Karpas-422 (cell line): Measurements from ENCODE around the gene ATP4B. TPM values are rescaled to one million over a fixed set of nuclear protein-coding genes. Genes with fewer than 3 reads are reported as not detected.

Source experiments
- DNase-seq: peaks from one replicate; pipeline ENCODE4 v3.0.0-alpha.2; 2015
- H2AFZ ChIP-seq: fragments of 200-600 bp; sonication (generic); 2 replicates; pipeline ENCODE4 v1.6.1; 2014; ENCODE audit warnings: antibody characterized with exemption, low read length, mixed read lengths
- H3K27ac ChIP-seq: fragments of 200-600 bp; sonication (generic); 2 replicates; pipeline ENCODE4 v1.5.1; 2014; ENCODE audit warnings: mild to moderate bottlenecking, low read length, moderate library complexity
- H3K27me3 ChIP-seq: fragments of 200-600 bp; sonication (generic); 2 replicates; pipeline ENCODE4 v1.6.1; 2014; ENCODE audit warnings: low read length, mixed read lengths
- H3K36me3 ChIP-seq: fragments of 200-600 bp; sonication (generic); 2 replicates; pipeline ENCODE4 v1.6.1; 2014; ENCODE audit warnings: low read length, mixed read lengths; ENCODE audit not compliant: insufficient read depth
- H3K4me1 ChIP-seq: fragments of 200-600 bp; sonication (generic); 2 replicates; pipeline ENCODE4 v1.6.1; 2014; ENCODE audit warnings: mild to moderate bottlenecking, low read length, mixed read lengths
- H3K4me2 ChIP-seq: fragments of 200-600 bp; sonication (generic); 2 replicates; pipeline ENCODE4 v1.6.1; 2014; ENCODE audit warnings: low read length, low read depth, mild to moderate bottlenecking; ENCODE audit not compliant: poor library complexity, severe bottlenecking
- H3K4me3 ChIP-seq: fragments of 200-600 bp; sonication (generic); 2 replicates; pipeline ENCODE4 v1.5.1; 2014; ENCODE audit warnings: mild to moderate bottlenecking, antibody characterized with exemption, low read length, mixed read lengths
- H3K79me2 ChIP-seq: fragments of 200-600 bp; sonication (generic); 2 replicates; pipeline ENCODE4 v1.6.1; 2014; ENCODE audit warnings: mild to moderate bottlenecking, low read length, mixed read lengths
- H3K9ac ChIP-seq: fragments of 200-600 bp; sonication (generic); 2 replicates; pipeline ENCODE4 v1.6.0; 2014; ENCODE audit warnings: low read length
- H3K9me2 ChIP-seq: fragments of 200-600 bp; sonication (generic), shearing (Covaris generic); replicated peaks from 2 replicates; pipeline ENCODE4 v1.6.0; 2014; ENCODE audit warnings: mild to moderate bottlenecking, low read length, moderate library complexity; ENCODE audit not compliant: insufficient read depth
- H3K9me3 ChIP-seq: fragments of 300-700, 200-600 bp; sonication (generic); 2 replicates; pipeline ENCODE4 v1.6.1; 2014; ENCODE audit warnings: low read length, mixed read lengths
- H4K20me1 ChIP-seq: fragments of 200-600 bp; sonication (generic); 2 replicates; pipeline ENCODE4 v1.6.1; 2014; ENCODE audit warnings: mild to moderate bottlenecking, antibody characterized with exemption, low read length, low read depth; ENCODE audit not compliant: insufficient read depth
- total RNA-seq: library from RNA; depleted of rRNA; stranded (reverse); fragments of >200 nt; shearing (Covaris generic); gene quantifications from 2 replicates; pipeline ENCODE4 v1.2.3, GENCODE V29; 2014; ENCODE audit warnings: low replicate concordance

Gene ATP4B
- total RNA-seq, 1 experiment from 2014 or later: not detected

DNA sequence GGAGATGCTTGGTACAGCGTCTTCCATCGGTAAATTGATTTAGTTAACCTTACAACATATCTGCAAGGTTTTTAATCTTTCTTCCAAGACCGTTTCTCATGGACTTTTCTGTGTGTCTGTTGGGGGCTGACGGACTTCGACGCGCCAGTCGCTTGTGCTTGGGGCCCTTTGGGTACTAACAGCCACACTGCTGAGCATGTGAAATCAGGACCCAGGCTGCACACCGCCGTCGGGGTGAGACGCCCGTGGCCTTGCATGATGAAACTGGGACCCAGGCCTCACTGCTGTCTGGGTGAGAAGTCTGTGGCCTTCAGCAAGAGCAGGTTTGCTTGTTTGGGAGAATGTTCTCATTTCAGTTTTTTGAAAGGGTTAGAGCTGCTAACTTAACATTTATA lies 9.8 kb downstream of the ATP4B start:
- Histone ChIP-seq H3K27me3 (no peaks in the 10 kb centered on the region), H3K79me2 (no peaks in the 10 kb centered on the region), H3K9me3 (no peaks in the 10 kb centered on the region), H3K4me1 (no peaks in the 10 kb centered on the region), H4K20me1 (no peaks in the 10 kb centered on the region), H3K4me3 (no peak overlapping the region), H2AFZ (no peak overlapping the region), H3K36me3 (no peaks in the 10 kb centered on the region; the same call in 1 of the 2 replicates), H3K4me2 (no peak overlapping the region), H3K27ac (no peak overlapping the region), H3K9ac (no peak overlapping the region), H3K9me2 (no peaks in the 10 kb centered on the region)
- no peak for DNase-seq

DNA sequence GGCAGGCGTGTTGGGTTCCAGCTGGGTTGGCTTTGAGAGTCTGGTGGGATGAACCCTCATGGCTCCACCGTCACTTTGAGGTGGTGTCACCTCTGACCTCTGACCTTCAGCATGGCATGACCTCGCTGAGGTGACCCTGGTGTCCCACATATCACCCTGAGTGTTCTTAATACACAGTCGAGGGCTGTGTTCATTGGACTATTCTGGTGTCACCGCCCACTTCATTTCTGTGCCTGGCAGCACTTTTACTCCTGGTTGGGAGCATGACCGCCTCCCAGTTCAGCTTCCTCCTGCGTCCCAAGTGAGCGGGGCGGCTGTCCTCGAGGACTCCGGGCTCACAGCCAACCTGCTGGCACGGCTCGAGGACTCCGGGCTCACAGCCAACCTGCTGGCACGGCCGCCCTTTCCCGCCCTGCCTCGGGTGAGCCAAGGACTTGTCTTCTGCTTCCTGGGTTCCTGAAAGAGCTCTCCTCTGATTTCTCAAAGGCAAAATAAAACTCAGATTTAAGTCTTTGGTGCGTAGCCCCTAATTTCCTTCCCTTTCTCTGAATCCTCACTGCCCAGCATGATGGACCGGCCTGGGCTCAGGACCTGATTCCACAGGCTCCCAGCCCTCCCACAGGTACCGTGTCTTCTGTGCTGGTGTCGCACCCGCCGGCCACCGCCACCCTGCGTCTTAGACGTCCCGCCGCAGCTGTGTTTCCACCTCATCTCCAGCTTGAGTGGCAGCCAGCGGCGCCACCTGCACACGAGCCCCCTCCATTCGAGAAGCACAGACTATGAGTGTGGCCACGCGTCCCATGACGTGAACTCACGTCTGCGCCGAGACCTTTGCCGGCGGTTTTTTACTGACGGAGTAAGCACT lies 10.4 kb downstream of the ATP4B start:
- H3K9me2 ChIP-seq: no peaks in the 10 kb centered on the region
- no peaks in the 10 kb centered on the region; the same call in 1 of the 2 replicates for H3K36me3 ChIP-seq
- no peak overlapping the region for H2AFZ ChIP-seq
- H3K79me2 ChIP-seq: no peaks in the 10 kb centered on the region
- no peaks in the 10 kb centered on the region for H4K20me1 ChIP-seq
- no peaks in the 10 kb centered on the region for H3K9me3 ChIP-seq
- H3K4me2 ChIP-seq: no peak overlapping the region
- DNase-seq: no peak
- no peak overlapping the region for H3K4me3 ChIP-seq
- H3K27me3 ChIP-seq: no peaks in the 10 kb centered on the region
- no peak overlapping the region for H3K27ac ChIP-seq
- H3K9ac ChIP-seq: no peak overlapping the region
- no peaks in the 10 kb centered on the region for H3K4me1 ChIP-seq

- no peak overlapping the region for H3K9ac ChIP-seq
These were observed 11.1 kb downstream of the ATP4B start for GRCh38 chr13:113646921-113647340.

GRCh38 chr13:113646376-113646775 lies 11.6 kb downstream of the ATP4B start:
- Histone ChIP-seq H3K27ac (no peak overlapping the region), H3K9me3 (no peaks in the 10 kb centered on the region), H3K4me1 (no peaks in the 10 kb centered on the region), H4K20me1 (no peaks in the 10 kb centered on the region), H3K79me2 (no peaks in the 10 kb centered on the region), H3K9me2 (no peaks in the 10 kb centered on the region), H3K9ac (no peak overlapping the region), H3K4me2 (no peak overlapping the region), H3K27me3 (no peaks in the 10 kb centered on the region), H3K4me3 (no peak overlapping the region), H2AFZ (no peak overlapping the region), H3K36me3 (peaks cover 8% of the 10 kb centered on the region; the same call in 1 of the 2 replicates)
- DNase-seq: no peak

More at GRCh38 chr13:113646921-113647340, 11.1 kb downstream of the ATP4B start:
- Histone ChIP-seq H3K4me2 (no peak overlapping the region), H2AFZ (no peak overlapping the region), H3K4me1 (no peaks in the 10 kb centered on the region), H3K79me2 (no peaks in the 10 kb centered on the region), H3K27ac (no peak overlapping the region), H3K4me3 (no peak overlapping the region), H3K9me2 (no peaks in the 10 kb centered on the region), H3K36me3 (peaks cover 4% of the 10 kb centered on the region; the same call in 1 of the 2 replicates), H3K27me3 (no peaks in the 10 kb centered on the region), H4K20me1 (no peaks in the 10 kb centered on the region), H3K9me3 (no peaks in the 10 kb centered on the region)
- no peak for DNase-seq

DNA sequence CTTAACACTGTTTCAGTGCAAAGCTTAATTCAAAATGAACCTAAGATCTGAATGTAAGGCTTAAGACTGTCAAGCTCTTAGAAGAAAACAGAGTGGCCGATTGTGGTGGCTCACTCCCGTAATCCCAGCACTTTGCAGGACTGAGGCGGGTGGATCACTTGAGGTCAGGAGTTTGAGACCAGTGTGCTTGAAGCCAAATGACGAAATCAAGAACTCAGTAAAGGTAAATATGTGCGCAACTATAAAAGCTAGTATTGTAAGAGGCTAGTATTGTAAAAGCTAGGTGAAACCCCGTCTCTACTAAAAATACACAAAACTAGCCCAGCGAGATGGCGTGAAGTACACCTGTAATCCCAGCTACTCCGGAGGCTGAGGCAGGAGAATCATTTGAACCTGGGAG lies 12.7 kb downstream of the ATP4B start:
- H3K79me2 ChIP-seq: no peaks in the 10 kb centered on the region
- no peak overlapping the region for H3K9ac ChIP-seq
- no peak for DNase-seq
- no peaks in the 10 kb centered on the region for H3K27me3 ChIP-seq
- H4K20me1 ChIP-seq: no peaks in the 10 kb centered on the region
- no peaks in the 10 kb centered on the region for H3K4me1 ChIP-seq
- no peak overlapping the region for H3K4me2 ChIP-seq
- H3K27ac ChIP-seq: no peak overlapping the region
- no peaks in the 10 kb centered on the region for H3K9me2 ChIP-seq
- no peak overlapping the region for H2AFZ ChIP-seq
- peaks cover 15% of the 10 kb centered on the region; the same call in 1 of the 2 replicates for H3K36me3 ChIP-seq
- H3K4me3 ChIP-seq: no peak overlapping the region
- no peaks in the 10 kb centered on the region for H3K9me3 ChIP-seq

GRCh38 chr13:113644800-113645199 lies 13.2 kb downstream of the ATP4B start:
- H3K9me2 ChIP-seq: no peaks in the 10 kb centered on the region
- no peak overlapping the region for H3K9ac ChIP-seq
- no peak overlapping the region for H3K27ac ChIP-seq
- H3K79me2 ChIP-seq: no peaks in the 10 kb centered on the region
- no peak overlapping the region for H3K4me3 ChIP-seq
- no peak overlapping the region for H2AFZ ChIP-seq
- H3K4me2 ChIP-seq: no peak overlapping the region
- H3K36me3 ChIP-seq: peaks cover 20% of the 10 kb centered on the region; the same call in 1 of the 2 replicates
- H3K9me3 ChIP-seq: no peaks in the 10 kb centered on the region
- H3K4me1 ChIP-seq: no peaks in the 10 kb centered on the region
- no peaks in the 10 kb centered on the region for H3K27me3 ChIP-seq
- H4K20me1 ChIP-seq: no peaks in the 10 kb centered on the region
- no peak for DNase-seq

DNA sequence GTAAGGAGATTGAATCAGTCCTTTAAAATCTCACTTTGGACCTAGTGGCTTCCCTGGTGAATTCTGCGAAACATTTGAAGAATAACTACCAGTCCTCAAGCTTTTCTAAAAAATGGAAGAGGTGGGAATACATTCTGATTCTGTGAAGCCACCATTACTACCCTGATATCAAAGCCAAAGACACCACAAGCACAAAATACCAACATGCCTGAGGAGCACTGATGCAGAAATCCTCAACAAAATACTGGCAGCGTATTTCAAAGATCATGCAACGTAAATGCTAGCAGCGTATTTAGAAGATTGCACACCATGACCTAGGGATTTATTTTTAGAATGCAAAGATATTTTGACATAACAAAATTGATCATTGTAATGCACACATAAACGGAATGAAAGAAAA lies 14.4 kb downstream of the ATP4B start:
- Histone ChIP-seq H3K27me3 (no peaks in the 10 kb centered on the region), H3K4me2 (no peak overlapping the region), H3K4me1 (no peaks in the 10 kb centered on the region), H3K27ac (no peak overlapping the region), H3K4me3 (no peak overlapping the region), H2AFZ (no peak overlapping the region), H4K20me1 (no peaks in the 10 kb centered on the region), H3K79me2 (no peaks in the 10 kb centered on the region), H3K9me2 (no peaks in the 10 kb centered on the region), H3K9me3 (no peaks in the 10 kb centered on the region), H3K36me3 (peaks cover 28% of the 10 kb centered on the region; the same call in 1 of the 2 replicates), H3K9ac (no peak overlapping the region)
- no peak for DNase-seq

GRCh38 chr13:113642563-113642962 lies 15.4 kb downstream of the ATP4B start:
- H2AFZ ChIP-seq: no peak overlapping the region
- no peaks in the 10 kb centered on the region for H3K9me2 ChIP-seq
- no peak overlapping the region for H3K9ac ChIP-seq
- H3K4me3 ChIP-seq: no peak overlapping the region
- no peaks in the 10 kb centered on the region for H3K9me3 ChIP-seq
- H3K4me1 ChIP-seq: no peaks in the 10 kb centered on the region
- DNase-seq: no peak
- no peaks in the 10 kb centered on the region for H3K27me3 ChIP-seq
- H3K36me3 ChIP-seq: peaks cover 33% of the 10 kb centered on the region; the same call in 1 of the 2 replicates
- H3K4me2 ChIP-seq: no peak overlapping the region
- no peak overlapping the region for H3K27ac ChIP-seq
- H3K79me2 ChIP-seq: no peaks in the 10 kb centered on the region
- no peaks in the 10 kb centered on the region for H4K20me1 ChIP-seq
